Measurements from ENCODE around the gene SPTBN2.
"Not testable (repeated sequence)": the region's sequence is repeated elsewhere in the genome, so short reads cannot be mapped to it uniquely, and the experiment has no call there.

Gene SPTBN2

DNA sequence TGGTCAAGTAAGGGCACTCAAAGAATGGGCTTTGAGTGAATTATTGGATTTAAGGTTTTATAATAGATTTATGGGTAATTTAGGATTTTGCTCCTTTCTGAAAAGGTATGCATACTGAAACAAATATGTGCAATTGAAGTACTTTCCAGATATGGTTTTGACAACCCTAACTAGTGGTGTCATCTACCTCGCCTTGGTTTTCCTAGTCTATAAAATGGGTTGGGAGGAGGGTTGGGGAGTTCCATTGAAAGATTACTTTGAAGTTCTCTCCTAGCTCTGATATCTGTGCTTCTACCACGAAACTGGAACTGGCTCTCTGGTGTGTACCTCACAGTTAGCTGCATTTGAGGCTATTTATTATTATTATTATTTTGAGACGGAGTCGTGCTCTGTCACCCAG, 431 bp upstream of the SPTBN2 start:
- H3K27me3 Mint-ChIP-seq, result peaks cover 36% of the 10 kb centered on the region
- no peak overlapping the region for H3K27ac Mint-ChIP-seq
- no peaks in the 10 kb centered on the region for H3K36me3 Mint-ChIP-seq
- H3K4me1 Mint-ChIP-seq, result peaks cover 17% of the 10 kb centered on the region
- no peaks in the 10 kb centered on the region for H3K9me3 Mint-ChIP-seq
- peak overlapping the region; percentile 86 for H3K4me3 Mint-ChIP-seq

DNA sequence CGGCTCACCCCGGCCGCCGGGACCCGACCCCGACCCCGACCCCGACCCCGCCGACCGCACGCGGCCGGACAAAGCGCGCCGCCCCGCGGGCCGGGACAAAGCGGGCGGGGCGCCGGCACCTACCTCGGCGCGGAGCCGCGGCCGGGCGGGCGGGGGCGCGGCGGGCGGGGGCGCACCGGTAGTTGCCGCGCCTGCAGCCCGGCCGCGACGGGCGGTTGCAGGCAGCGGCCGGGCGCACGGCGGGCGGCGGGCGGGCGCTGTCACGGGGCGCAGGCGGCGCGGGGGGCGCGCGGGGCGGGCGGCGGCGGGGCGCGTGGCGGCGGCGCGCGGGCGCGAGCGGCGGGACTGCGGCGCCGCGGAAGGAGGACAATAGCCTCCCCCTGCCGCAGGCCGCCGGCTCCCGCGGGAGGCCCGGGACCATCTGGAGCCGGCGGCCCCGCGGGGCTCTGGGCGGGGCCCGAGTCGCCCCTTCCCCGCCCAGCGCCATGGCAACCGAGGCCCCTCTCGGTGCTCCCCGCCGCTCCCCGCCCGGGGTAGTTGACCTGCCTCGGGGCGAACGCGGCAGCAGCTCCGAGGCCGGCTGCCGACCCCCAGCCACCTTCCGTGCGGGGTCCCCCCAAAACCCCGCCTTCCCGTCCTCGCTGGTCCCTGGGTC, 851 bp downstream of the SPTBN2 start:
- H3K4me1 Mint-ChIP-seq, result peaks cover 17% of the 10 kb centered on the region
- peak overlapping the region; percentile 15 for H3K27ac Mint-ChIP-seq
- no peaks in the 10 kb centered on the region for H3K9me3 Mint-ChIP-seq
- no peaks in the 10 kb centered on the region for H3K36me3 Mint-ChIP-seq
- peak overlapping the region; percentile 86 for H3K4me3 Mint-ChIP-seq
- peaks cover 31% of the 10 kb centered on the region for H3K27me3 Mint-ChIP-seq

DNA sequence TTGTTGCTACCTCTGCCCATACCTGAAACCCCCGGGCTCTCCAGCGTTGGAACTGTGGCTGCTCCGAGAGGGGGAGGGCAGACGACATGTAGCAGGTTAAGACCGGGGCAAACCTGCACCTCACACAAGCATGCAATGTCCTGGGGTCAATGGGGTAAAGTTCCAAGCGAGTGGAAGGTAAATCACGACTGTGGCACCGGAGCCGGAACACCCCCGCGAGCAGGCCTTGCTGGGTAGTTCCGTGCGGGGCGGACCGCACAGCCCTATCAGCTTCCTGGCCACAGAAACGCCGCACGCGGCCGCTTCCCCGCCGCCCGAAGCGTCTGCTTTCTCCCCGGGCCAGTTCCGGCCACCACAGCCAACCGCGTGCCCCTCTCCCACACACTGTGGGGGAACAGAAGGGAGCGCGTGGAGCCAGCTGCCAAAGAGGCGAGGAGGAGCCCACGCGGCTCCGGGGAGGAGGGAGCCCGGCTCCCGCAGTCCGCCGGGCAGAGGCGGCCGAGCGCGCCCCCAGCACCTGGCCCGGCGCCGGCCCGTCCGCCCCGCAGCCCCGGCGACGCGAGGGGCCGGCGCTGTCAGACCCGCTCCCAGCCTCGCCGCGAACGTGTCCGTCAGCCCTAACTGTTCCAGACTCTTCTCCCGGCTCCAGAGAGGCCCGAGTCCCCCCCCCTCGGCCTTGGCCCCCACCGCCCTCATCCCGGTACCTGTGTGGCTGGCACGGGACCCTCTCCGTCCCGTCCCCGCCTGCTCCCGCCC, 1.6 kb downstream of the SPTBN2 start:
- peaks cover 31% of the 10 kb centered on the region for H3K27me3 Mint-ChIP-seq
- H3K27ac Mint-ChIP-seq, result no peak overlapping the region

DNA sequence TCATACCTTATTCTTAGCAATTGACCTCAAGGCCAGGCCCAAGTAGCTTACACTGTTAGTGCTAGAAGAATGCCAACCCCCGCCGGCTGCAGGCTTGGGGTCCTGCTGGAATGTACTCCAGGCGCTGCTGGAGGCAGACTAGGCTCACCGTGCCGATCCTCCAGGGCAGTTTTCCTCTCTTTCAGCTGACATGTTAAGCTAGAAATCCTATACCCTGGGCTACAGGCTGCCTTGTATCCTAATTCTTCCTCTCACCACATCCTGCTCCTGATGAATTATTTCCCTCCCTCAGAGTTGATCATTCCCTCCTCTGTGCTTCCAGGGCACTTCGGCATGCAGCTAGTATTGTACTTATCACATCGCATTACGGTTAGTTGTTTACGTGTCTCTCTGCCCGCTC, 3.4 kb downstream of the SPTBN2 start:
- Mint-ChIP-seq H3K36me3 (no peaks in the 10 kb centered on the region), H3K4me1 (peaks cover 17% of the 10 kb centered on the region), H3K27ac (no peak overlapping the region), H3K9me3 (no peaks in the 10 kb centered on the region), H3K27me3 (peaks cover 27% of the 10 kb centered on the region), H3K4me3 (no peak overlapping the region)

More for the DNA sequence above, 1.6 kb downstream of the SPTBN2 start:
- Mint-ChIP-seq H3K4me1 (peaks cover 17% of the 10 kb centered on the region), H3K4me3 (peak overlapping the region; percentile 63), H3K36me3 (no peaks in the 10 kb centered on the region), H3K9me3 (no peaks in the 10 kb centered on the region)

DNA sequence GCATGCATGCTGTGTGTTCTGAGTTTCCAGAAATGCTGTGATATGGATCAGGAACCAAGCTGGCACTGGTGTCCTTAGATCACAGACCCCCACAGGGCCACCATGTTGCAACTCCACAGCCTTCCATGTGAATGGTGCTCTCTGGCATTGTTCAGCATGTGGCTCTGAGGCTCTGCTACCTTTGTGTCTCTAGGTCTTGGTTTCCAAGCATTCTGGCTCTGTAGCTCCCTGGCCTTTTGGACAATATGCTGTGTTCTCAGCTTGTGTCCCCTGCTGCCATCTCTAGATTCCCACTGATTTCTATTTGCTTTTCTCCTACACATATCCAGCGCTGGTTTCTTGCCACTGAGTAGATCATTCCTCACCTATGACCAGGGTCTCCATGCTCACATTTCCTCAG, 3.9 kb downstream of the SPTBN2 start:
- Mint-ChIP-seq H3K4me1 (peaks cover 17% of the 10 kb centered on the region), H3K36me3 (no peaks in the 10 kb centered on the region), H3K9me3 (no peaks in the 10 kb centered on the region), H3K27ac (no peak overlapping the region), H3K27me3 (peaks cover 27% of the 10 kb centered on the region), H3K4me3 (no peak overlapping the region)

DNA sequence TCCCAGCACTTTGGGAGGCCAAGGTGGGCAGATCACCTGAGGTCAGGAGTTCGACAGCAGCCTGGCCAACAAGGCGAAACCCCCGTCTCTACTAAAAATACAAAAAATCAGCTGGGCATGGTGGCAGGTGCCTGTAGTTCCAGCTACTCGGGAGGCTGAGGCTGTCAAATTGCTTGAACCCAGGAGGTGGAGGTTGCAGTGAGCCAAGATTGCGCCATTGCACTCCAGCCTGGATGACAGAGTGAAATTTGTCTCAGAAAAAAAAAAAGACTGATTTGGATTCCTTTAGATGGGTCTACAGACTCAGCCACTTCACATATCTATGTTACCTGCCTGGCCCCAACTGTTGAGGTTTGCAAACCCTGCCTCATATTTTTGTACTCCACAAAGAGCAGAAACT, 4.8 kb downstream of the SPTBN2 start:
- H3K36me3 Mint-ChIP-seq, H3K4me3 Mint-ChIP-seq, H3K27ac Mint-ChIP-seq, H3K9me3 Mint-ChIP-seq: not testable (repeated sequence)
- Mint-ChIP-seq H3K27me3 (peaks cover 25% of the 10 kb centered on the region), H3K4me1 (peaks cover 17% of the 10 kb centered on the region)

DNA sequence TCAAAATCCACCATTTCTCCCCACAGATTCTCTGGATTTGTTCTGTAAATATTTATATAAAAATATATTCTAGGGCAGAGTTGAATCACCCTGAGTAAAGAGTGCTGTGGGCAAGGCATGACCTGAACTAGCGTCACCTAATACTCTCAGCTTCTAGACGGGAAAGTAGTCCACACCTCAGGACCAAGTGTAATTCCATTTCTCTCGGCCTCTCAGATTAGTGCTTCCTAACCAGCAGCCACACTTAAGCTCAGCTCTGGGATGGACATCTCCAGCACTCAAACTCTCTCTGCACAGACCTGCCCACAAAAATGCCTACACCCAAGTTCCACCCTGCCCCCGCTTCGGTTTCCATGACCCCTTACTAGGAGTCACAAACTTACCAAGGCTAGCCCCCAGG, 5.3 kb downstream of the SPTBN2 start:
- H3K27me3 Mint-ChIP-seq, result peaks cover 21% of the 10 kb centered on the region
- no peak overlapping the region for H3K27ac Mint-ChIP-seq
- no peak overlapping the region for H3K4me3 Mint-ChIP-seq
- H3K4me1 Mint-ChIP-seq, result peaks cover 13% of the 10 kb centered on the region
- H3K9me3 Mint-ChIP-seq, result no peaks in the 10 kb centered on the region
- H3K36me3 Mint-ChIP-seq, result no peaks in the 10 kb centered on the region

DNA sequence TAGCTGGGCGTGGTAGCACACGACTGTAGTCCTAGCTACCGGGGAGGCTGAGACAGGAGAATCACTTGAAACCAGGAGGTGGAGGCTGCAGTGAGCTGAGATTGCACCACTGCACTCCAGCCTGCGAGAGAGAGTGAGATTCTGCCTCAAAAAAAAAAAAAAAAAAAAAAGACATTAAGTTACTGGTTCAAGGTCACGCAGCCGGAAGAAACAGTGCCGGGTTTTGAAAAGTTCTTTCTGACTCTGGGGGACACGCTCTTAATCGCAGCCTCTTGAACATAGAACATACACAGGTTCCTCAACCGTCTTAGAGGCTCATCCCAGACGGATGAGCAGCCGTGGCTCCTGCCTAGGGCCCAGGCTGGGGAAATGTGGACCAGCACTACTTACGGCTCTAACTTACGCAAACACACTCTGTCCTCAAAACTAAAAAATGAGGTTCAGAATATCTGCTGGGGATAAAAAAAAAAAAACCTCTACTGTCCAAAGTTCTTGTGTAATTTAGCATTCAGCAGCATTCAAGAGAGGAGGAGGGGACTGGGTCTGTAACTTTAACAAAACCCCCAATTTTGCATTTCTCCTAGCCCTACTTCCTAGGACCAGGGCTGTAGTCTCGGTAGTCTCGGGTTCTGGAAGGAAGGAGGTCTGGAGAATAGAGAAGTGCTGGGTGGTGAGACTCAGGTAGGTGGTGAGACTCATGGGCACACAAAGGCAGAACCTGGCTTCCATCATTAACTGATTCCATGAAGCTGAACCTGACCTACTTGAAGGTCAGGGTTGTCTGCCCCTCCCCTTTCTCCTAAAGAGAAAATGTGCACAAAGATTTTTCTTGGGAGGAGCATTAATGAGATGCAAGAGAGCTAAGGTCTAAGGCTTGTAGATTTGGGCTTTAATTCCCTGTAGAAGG, 6.0 kb downstream of the SPTBN2 start:
- Mint-ChIP-seq H3K27ac (no peak overlapping the region), H3K4me1 (peaks cover 10% of the 10 kb centered on the region), H3K27me3 (peaks cover 19% of the 10 kb centered on the region), H3K36me3 (no peaks in the 10 kb centered on the region), H3K4me3 (no peak overlapping the region), H3K9me3 (no peaks in the 10 kb centered on the region)

DNA sequence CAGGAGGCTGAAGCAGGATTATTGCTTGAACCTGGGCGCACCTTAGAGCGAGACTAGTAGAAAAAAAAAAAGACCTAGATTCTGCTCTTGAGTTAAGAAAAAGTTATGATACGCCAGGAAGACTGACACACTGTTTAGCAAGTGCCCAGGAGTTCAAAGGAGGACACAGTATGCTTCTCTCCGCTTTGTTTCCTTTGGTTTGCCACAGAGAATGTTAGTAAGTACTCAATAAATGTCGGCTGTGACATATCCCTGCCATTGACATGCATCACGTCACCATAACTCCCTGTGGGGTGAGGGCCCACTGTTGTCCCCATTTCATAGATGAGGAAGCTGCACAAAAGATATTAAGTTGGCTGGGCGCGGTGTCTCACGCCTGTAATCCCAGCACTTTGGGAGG, 7.1 kb downstream of the SPTBN2 start:
- peaks cover 7% of the 10 kb centered on the region for H3K4me1 Mint-ChIP-seq
- peaks cover 16% of the 10 kb centered on the region for H3K27me3 Mint-ChIP-seq
- no peaks in the 10 kb centered on the region for H3K36me3 Mint-ChIP-seq
- no peak overlapping the region for H3K27ac Mint-ChIP-seq
- H3K9me3 Mint-ChIP-seq, result no peaks in the 10 kb centered on the region
- no peak overlapping the region for H3K4me3 Mint-ChIP-seq

DNA sequence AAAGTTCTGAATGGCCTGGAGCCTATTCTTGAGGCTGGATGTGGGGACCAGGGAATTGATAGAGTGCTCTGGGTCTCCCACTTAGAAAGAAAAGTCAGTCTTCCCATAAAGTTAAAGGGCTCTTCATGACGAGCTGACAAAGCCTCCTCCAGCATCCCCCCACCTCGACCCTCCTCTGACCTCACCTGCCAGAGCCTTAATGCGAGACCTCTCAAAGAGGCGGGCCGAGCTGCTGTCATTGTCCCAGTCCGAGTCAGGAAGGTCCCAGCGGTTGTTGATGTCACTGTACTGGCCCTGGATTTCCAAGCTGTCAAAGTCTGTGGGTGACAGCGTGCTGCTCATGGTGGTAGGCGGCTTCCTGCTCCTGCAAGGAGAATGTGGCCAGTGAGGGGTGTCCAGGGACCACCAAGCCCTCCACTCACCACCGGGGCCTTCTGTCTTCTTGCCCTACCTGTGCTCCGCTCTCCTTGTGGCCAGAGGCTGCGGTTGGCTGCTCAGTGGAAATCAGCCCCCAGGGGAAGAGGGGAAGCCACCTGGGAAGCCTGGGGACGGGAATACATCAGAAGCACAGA, 8.0 kb downstream of the SPTBN2 start:
- H3K27ac Mint-ChIP-seq, result no peak overlapping the region
- no peaks in the 10 kb centered on the region for H3K9me3 Mint-ChIP-seq
- H3K4me3 Mint-ChIP-seq, result no peak overlapping the region
- peaks cover 10% of the 10 kb centered on the region for H3K27me3 Mint-ChIP-seq
- H3K36me3 Mint-ChIP-seq, result no peaks in the 10 kb centered on the region
- H3K4me1 Mint-ChIP-seq, result no peaks in the 10 kb centered on the region

DNA sequence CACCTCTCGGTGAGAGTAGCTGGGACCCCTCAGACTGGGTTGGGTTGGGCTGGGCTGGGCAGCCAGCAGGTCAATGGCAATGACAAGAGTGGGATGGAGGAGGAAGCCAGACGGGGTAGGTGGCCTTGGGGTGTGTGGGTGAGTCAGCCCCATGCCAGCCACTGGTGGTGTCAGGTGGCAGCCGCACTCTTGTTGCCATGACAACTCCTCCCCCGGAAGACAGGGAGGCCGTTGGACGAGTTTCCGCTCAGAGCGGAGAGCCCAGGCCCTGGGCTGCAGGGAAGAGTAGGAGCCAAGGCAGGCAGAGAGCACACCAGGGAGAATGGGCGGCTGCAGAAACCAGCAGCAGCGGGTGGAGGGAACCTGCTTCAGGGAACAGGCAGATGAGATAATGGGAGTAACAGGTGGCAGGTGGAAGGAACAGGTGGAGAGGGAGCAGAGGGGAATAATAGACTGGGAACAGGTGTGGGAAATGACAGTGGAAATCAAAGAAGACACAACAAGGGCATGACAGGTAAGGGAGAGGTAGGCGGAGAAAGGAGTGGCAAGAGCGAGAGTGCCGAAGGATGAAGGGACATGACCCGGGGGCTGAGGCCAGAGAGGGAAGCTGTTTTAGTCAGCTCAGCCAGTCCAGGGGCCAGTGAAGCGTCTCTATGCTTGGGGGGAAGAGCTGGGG, 8.7 kb downstream of the SPTBN2 start:
- H3K4me3 Mint-ChIP-seq, result no peak overlapping the region
- peaks cover 6% of the 10 kb centered on the region for H3K27me3 Mint-ChIP-seq
- H3K27ac Mint-ChIP-seq, result no peak overlapping the region
- no peaks in the 10 kb centered on the region for H3K9me3 Mint-ChIP-seq
- H3K36me3 Mint-ChIP-seq, result no peaks in the 10 kb centered on the region
- H3K4me1 Mint-ChIP-seq, result no peaks in the 10 kb centered on the region

DNA sequence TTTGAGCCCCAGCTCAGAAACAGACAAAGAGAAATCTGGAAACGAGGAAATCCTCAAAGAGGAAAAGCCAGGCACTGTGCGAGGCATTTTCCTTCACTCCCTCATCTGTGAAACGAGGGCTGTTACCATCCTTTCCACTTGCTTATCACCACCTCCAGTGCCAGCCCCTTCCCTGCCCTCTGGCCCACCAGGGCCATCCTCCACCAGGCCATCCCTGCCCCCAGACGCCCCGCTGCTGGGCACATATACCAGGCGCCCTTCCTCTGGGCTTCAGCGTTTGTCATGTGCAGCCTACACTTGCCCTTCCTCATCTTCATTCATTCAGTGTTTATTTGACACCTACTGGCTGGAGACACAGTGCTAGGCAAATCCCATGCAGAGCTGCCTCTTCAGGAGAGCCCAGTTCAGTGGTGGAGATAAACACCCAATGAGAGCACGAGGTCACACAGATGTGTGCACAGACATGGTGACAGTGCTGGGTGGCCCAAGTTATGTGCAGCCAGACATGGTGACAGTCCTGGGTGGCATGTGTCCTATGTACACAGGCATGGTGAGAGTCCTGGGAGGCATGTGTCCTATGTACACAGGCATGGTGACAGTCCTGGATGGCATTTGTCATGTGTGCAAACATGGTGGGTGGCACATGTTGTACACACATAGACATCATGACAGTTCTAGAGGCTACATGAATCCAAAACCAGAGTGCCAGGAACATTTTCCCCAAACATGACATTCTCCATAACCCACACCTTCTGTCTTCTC, 9.7 kb downstream of the SPTBN2 start:
- H3K27me3 Mint-ChIP-seq, result peaks cover 3% of the 10 kb centered on the region

DNA sequence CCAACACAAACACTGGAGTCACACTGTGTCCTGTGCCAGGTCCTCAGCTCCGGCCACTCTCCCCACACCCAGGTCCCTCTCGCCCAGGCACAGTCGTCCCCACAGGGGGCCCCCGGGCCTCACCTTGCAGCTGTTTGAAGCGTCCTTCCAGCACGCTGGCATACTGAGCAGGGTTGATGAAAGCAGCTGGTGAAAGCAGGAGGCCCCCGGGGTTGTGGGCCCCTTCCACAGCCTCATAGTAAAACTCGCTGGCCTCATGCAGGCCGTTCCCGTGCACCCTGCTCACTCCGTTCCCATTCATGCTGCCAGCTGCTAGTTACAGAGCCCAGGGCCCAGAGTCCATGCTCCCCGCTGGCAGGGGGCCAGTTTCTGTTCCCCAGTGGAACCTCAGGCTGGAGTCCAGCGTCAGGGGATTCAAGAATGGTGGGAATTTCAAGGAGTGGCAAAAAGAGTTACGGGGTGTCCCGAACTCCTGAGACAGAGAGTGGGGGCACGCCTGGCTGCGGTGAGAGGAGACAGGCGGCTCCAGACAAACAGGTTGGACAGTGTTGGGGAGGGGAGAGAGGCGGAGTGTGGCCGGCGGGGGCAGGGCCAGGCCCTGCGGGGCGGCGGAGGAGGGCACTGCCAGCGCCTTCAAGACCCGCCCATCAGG, 10.6 kb downstream of the SPTBN2 start:
- no peak overlapping the region for H3K4me3 Mint-ChIP-seq
- no peaks in the 10 kb centered on the region for H3K9me3 Mint-ChIP-seq
- H3K27me3 Mint-ChIP-seq, result peaks cover 3% of the 10 kb centered on the region
- no peaks in the 10 kb centered on the region for H3K36me3 Mint-ChIP-seq
- H3K27ac Mint-ChIP-seq, result no peak overlapping the region
- H3K4me1 Mint-ChIP-seq, result no peaks in the 10 kb centered on the region

More for the DNA sequence above, 9.7 kb downstream of the SPTBN2 start:
- Mint-ChIP-seq H3K4me1 (no peaks in the 10 kb centered on the region), H3K27ac (no peak overlapping the region), H3K4me3 (no peak overlapping the region), H3K9me3 (no peaks in the 10 kb centered on the region), H3K36me3 (no peaks in the 10 kb centered on the region)

DNA sequence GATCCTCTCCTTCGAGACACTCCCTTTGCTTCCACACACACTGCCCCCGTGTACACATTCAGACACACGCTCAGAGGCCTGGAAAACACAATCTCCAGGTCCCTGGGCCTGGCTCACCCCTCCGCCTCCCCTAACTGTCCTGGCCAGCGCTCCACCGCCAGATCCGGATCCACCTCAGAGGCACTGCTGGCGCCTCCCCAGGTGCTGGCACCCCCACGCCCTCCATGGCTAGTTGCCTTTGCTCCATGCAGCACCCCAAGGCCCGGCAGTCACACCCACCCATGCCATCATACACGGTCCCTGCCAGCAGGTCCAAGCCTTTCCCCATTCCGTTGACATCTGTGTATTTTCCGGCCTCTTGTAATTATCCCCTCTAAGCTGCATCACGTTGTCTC, 11.1 kb downstream of the SPTBN2 start:
- peaks cover 3% of the 10 kb centered on the region for H3K27me3 Mint-ChIP-seq
- H3K9me3 Mint-ChIP-seq, result no peaks in the 10 kb centered on the region
- no peak overlapping the region for H3K4me3 Mint-ChIP-seq
- no peaks in the 10 kb centered on the region for H3K4me1 Mint-ChIP-seq
- H3K36me3 Mint-ChIP-seq, result no peaks in the 10 kb centered on the region
- H3K27ac Mint-ChIP-seq, result no peak overlapping the region
